ENCODE data around the gene FAM222A. TPM values are rescaled to one million over a fixed set of nuclear protein-coding genes. Genes with fewer than 3 reads are reported as not detected.

The FAM222A gene
- total RNA-seq, 4 donors from 2014 or later = 0.34 to 3.5 (median 1.7) TPM; not detected in 1

DNA sequence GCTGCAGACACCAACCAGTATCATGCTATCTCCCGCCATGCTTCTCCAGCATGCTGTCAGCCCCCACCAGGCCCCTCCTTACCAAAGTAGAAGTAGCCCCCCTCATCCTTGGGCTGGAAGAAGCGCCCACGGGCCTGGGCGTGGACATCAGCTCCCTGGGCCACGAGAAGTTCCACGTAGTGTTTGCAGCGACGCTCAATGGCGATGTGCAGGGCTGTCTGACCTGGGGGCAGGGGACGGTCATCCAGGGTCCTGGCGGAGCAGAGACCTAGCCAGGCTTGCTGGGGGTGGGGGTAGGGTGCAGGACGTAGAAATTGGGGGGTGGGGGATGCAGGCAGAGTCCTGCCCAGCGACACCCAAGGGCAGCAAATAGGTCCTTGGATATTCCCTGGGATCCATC, 86.9 kb downstream of the FAM222A start:
- H3K36me3 ChIP-seq = no peaks in the 10 kb centered on the region
- TF ChIP-seq, protein P1, sequence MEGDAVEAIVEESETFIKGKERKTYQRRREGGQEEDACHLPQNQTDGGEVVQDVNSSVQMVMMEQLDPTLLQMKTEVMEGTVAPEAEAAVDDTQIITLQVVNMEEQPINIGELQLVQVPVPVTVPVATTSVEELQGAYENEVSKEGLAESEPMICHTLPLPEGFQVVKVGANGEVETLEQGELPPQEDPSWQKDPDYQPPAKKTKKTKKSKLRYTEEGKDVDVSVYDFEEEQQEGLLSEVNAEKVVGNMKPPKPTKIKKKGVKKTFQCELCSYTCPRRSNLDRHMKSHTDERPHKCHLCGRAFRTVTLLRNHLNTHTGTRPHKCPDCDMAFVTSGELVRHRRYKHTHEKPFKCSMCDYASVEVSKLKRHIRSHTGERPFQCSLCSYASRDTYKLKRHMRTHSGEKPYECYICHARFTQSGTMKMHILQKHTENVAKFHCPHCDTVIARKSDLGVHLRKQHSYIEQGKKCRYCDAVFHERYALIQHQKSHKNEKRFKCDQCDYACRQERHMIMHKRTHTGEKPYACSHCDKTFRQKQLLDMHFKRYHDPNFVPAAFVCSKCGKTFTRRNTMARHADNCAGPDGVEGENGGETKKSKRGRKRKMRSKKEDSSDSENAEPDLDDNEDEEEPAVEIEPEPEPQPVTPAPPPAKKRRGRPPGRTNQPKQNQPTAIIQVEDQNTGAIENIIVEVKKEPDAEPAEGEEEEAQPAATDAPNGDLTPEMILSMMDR (IDR thresholded peaks at IDR 0.05) = no peak
- no peak for TF ChIP-seq POLR2A (IDR thresholded peaks at IDR 0.05)
- H3K4me1 ChIP-seq = no peaks in the 10 kb centered on the region
- no peak for DNase-seq
- intact Hi-C loops (cut with DNase I; ENCODE audit: low total_unique reads) = loop anchor here (10.0 kb wide), 1 partner anchor 84 kb away; the partner anchor contains the start of gene GLTP
- H3K27ac ChIP-seq = no peak overlapping the region
- H3K9me3 ChIP-seq = no peaks in the 10 kb centered on the region
- no peaks in the 10 kb centered on the region for H3K27me3 ChIP-seq
- H3K4me3 ChIP-seq = no peak overlapping the region

- no peaks in the 10 kb centered on the region for H3K27me3 ChIP-seq
- no peaks in the 10 kb centered on the region for H3K9me3 ChIP-seq
- intact Hi-C loops (cut with DNase I; ENCODE audit: low total_unique reads) = loop anchor here (10.0 kb wide), 1 partner anchor 82 kb away; the partner anchor contains the start of gene GLTP
- H3K4me1 ChIP-seq = no peaks in the 10 kb centered on the region
- TF ChIP-seq POLR2A (IDR thresholded peaks at IDR 0.05) = no peak
- TF ChIP-seq, protein P1 (IDR thresholded peaks at IDR 0.05) = no peak
- H3K36me3 ChIP-seq = no peaks in the 10 kb centered on the region
- H3K4me3 ChIP-seq = no peak overlapping the region
- H3K27ac ChIP-seq = no peak overlapping the region
- DNase-seq = no peak
These were observed 89.2 kb downstream of the FAM222A start for GRCh38 chr12:109802828-109803227.

- no peaks in the 10 kb centered on the region for H3K9me3 ChIP-seq
- TF ChIP-seq, protein P1 (IDR thresholded peaks at IDR 0.05) = no peak
- no peak for TF ChIP-seq POLR2A (IDR thresholded peaks at IDR 0.05)
- H3K27ac ChIP-seq = no peak overlapping the region
- intact Hi-C loops (cut with DNase I; ENCODE audit: low total_unique reads) = loop anchor here (10.0 kb wide), 1 partner anchor 81 kb away; the partner anchor contains the start of gene GLTP
- no peak overlapping the region for H3K4me3 ChIP-seq
- H3K27me3 ChIP-seq = no peaks in the 10 kb centered on the region
- no peak for DNase-seq
- H3K36me3 ChIP-seq = no peaks in the 10 kb centered on the region
- no peaks in the 10 kb centered on the region for H3K4me1 ChIP-seq
These were observed 90.1 kb downstream of the FAM222A start for GRCh38 chr12:109803678-109804077.

- no peak for TF ChIP-seq POLR2A (IDR thresholded peaks at IDR 0.05)
- TF ChIP-seq, protein P1 (IDR thresholded peaks at IDR 0.05) = peak; percentile 81 to 92 (median 86)
- Histone ChIP-seq H3K4me1 (no peaks in the 10 kb centered on the region), H3K4me3 (no peak overlapping the region), H3K27me3 (no peaks in the 10 kb centered on the region), H3K27ac (no peak overlapping the region), H3K9me3 (no peaks in the 10 kb centered on the region), H3K36me3 (no peaks in the 10 kb centered on the region)
- intact Hi-C loops (cut with DNase I; ENCODE audit: low total_unique reads) = loop anchor here (10.0 kb wide), 1 partner anchor 80 kb away; the partner anchor contains the start of gene GLTP
- peak; percentile 45 to 57 for DNase-seq
These were observed 91.5 kb downstream of the FAM222A start for GRCh38 chr12:109804820-109805761.

All from uterus (tissue), 4 donors.